Measurements from ENCODE around the gene HSBP1. TPM values are rescaled to one million over a fixed set of nuclear protein-coding genes. Genes with fewer than 3 reads are reported as not detected.

Gene HSBP1
- total RNA-seq, 6 experiments from 2014 or later: 5.6 to 46.2 (median 35.2) TPM

DNA sequence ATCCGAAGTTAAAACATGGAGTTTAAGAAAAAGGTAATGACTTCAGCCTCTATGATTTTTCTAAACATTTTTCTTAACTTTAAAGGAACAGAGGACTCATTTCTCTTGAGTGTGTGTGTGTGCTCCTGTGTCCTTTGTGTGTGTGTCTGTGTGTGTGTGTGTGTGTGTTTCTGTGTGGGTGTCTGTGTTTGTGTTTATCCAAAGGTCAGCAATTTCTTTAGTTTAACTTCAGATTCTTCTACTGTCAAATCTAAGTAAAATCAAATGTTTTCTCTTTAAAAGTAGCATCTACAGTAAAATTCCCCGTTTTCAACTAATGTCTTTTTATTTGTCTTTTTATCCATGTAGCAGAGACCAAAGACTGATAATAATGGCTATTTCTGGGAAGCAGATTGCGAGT is 31.8 kb downstream of the HSBP1 start:
- Histone ChIP-seq H3K27me3 (no peaks in the 10 kb centered on the region), H3K36me3 (no peaks in the 10 kb centered on the region), H3K4me1 (no peaks in the 10 kb centered on the region), H3K9me3 (no peaks in the 10 kb centered on the region), H3K27ac (no peak overlapping the region), H3K4me3 (no peak overlapping the region)
- TF ChIP-seq, protein P1, sequence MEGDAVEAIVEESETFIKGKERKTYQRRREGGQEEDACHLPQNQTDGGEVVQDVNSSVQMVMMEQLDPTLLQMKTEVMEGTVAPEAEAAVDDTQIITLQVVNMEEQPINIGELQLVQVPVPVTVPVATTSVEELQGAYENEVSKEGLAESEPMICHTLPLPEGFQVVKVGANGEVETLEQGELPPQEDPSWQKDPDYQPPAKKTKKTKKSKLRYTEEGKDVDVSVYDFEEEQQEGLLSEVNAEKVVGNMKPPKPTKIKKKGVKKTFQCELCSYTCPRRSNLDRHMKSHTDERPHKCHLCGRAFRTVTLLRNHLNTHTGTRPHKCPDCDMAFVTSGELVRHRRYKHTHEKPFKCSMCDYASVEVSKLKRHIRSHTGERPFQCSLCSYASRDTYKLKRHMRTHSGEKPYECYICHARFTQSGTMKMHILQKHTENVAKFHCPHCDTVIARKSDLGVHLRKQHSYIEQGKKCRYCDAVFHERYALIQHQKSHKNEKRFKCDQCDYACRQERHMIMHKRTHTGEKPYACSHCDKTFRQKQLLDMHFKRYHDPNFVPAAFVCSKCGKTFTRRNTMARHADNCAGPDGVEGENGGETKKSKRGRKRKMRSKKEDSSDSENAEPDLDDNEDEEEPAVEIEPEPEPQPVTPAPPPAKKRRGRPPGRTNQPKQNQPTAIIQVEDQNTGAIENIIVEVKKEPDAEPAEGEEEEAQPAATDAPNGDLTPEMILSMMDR (IDR thresholded peaks at IDR 0.05): no peak
- no peak for TF ChIP-seq POLR2A (IDR thresholded peaks at IDR 0.05)
- WGBS (ENCODE audit: insufficient coverage, low coverage, low lambda C conversion rate, missing lambda C conversion rate): 60% methylated on average over 3 of the region's 3 CpGs
- ATAC-seq (no peak), DNase-seq (no peak)
- intact Hi-C loops (cut with DNase I): no loop called here

DNA sequence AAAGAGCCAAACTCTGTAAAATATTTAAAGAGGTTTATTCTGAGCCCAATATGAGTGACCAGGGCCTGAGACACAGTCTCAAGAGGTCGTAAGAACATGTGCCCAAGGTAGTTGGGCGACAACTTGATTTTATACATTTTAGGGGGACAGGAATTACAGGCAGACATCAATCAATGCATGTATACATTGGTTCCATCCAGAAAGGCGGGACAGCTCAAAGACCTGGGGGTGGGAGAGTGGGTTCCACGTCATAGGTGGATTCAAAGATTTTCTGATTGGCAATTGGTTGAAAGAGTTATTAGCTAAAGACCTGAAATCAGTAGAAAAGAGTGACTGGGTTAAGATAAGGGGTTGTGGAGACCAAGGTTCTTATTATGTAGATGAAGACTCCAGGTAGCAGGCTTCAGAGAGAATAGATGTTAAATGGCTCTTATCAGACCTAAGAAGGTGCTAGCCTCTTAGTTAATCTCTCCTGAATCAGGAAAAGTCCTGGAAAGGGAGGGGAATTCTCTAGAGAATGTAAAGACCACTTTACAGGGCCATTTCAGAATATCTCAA is 32.4 kb downstream of the HSBP1 start:
- H3K36me3 ChIP-seq: no peaks in the 10 kb centered on the region
- no peaks in the 10 kb centered on the region for H3K9me3 ChIP-seq
- no peak overlapping the region for H3K4me3 ChIP-seq
- DNase-seq (no peak), ATAC-seq (no peak)
- intact Hi-C loops (cut with DNase I): no loop called here
- no peak for TF ChIP-seq POLR2A (IDR thresholded peaks at IDR 0.05)
- TF ChIP-seq, protein P1 (IDR thresholded peaks at IDR 0.05): no peak
- H3K27me3 ChIP-seq: no peaks in the 10 kb centered on the region
- H3K4me1 ChIP-seq: no peaks in the 10 kb centered on the region
- 68% methylated on average over 4 of the region's 4 CpGs for WGBS (ENCODE audit: insufficient coverage, low coverage, low lambda C conversion rate, missing lambda C conversion rate)
- no peak overlapping the region for H3K27ac ChIP-seq

DNA sequence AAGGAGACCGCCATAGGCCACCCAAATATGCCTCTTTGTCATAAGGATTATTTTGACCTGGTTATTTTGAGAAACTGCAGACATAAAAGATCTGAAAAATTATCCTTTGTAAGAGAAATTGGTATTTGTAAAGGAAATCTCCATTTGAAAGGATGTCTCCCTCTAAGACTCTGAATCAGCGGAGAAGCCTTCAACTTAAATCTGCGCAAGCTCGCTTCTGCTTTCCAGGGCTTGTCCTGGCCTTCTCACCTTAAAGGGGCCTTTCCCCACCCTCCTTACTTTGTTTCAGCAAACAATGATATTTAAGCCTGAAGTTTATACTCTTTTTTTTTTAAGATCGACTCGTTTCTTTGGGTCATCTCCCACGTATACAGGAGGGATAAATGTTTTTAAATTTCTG is 34.5 kb downstream of the HSBP1 start:
- ATAC-seq (no peak), DNase-seq (no peak)
- no peaks in the 10 kb centered on the region for H3K36me3 ChIP-seq
- H3K4me1 ChIP-seq: no peaks in the 10 kb centered on the region
- H3K27ac ChIP-seq: no peak overlapping the region
- no peak overlapping the region for H3K4me3 ChIP-seq
- no peaks in the 10 kb centered on the region for H3K9me3 ChIP-seq
- intact Hi-C loops (cut with DNase I): no loop called here
- WGBS (ENCODE audit: insufficient coverage, low coverage, low lambda C conversion rate, missing lambda C conversion rate): 59% methylated on average over 7 of the region's 7 CpGs
- H3K27me3 ChIP-seq: no peaks in the 10 kb centered on the region
- TF ChIP-seq POLR2A (IDR thresholded peaks at IDR 0.05): no peak
- TF ChIP-seq, protein P1 (IDR thresholded peaks at IDR 0.05): no peak

DNA sequence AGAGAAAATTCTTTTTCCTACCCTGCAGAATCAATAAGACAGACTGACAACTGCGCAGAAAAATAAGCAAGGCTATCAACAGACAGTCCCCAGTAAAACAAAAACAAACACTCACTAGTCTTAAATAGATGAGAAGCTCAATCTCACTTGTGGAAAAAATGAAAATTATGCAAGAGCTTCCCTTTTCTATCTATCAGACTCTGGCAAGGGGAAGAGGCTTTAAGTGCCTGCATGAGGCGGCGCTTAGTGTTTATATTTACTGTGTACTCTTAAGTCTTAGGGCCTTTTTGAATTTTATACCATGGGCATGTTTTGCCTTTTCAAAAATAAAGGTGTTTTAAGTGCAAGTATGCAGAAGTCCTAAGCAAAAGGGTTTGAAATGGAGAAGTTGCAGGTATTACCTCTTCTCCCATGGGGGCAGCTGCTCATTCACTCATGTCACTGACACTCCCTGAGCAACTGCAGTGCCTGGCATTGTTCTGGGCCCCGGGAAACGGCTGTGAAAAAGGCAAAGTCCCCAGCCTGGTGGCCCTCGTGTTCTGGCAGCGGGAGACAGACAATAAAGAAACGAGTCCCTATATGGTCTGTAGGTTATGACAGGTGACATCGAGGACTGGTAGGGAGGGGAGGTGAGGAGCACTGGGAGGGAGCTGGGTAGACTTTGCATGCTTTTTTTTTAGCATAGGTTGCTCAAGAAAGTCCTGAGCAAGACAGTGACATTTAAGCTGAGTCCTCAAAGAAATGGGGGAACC is 35.2 kb downstream of the HSBP1 start:
- Histone ChIP-seq H3K36me3 (no peaks in the 10 kb centered on the region), H3K4me3 (no peak overlapping the region), H3K4me1 (no peaks in the 10 kb centered on the region), H3K27ac (no peak overlapping the region), H3K9me3 (no peaks in the 10 kb centered on the region), H3K27me3 (no peaks in the 10 kb centered on the region)
- TF ChIP-seq, protein P1 (IDR thresholded peaks at IDR 0.05): no peak
- TF ChIP-seq POLR2A (IDR thresholded peaks at IDR 0.05): no peak
- intact Hi-C loops (cut with DNase I): no loop called here
- DNase-seq: no peak
- ATAC-seq: peak in 1 of 4 donors; percentile 32
- WGBS (ENCODE audit: insufficient coverage, low coverage, low lambda C conversion rate, missing lambda C conversion rate): 43% methylated on average over 9 of the region's 9 CpGs
